Fibroblast of peridontal ligament (primary cell): Measurements from ENCODE around the gene STOML3.
"Not testable (repeated sequence)": the region's sequence is repeated elsewhere in the genome, so short reads cannot be mapped to it uniquely, and the experiment has no call there.

Source experiments
- DNase-seq: peaks from one replicate; pipeline ENCODE4 v3.0.0-alpha.2; 2010; ENCODE audit errors: extremely low read depth

STOML3 gene, protein sequence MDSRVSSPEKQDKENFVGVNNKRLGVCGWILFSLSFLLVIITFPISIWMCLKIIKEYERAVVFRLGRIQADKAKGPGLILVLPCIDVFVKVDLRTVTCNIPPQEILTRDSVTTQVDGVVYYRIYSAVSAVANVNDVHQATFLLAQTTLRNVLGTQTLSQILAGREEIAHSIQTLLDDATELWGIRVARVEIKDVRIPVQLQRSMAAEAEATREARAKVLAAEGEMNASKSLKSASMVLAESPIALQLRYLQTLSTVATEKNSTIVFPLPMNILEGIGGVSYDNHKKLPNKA

DNA sequence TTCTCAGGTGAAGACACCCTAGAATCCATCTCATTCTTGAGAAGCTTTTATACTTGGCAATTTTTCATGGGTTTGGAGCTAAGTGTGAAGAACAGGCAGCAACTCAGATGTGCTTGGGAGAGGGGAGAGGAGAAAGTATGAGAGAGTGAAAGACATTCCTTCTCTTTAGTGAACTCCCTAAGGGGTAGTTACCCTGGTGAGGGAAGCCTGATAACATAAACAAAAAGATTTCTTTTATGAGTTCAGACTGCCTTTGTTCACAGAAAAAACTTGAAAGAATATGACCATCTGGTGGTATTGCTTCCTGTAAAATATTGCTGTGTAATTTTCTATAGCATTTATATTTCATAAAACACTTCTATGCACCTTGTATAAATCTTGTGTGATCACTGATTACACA lies at the start of gene STOML3:
Gene STOML3, minus strand, starts transcription at position 139 of the 400 bp plus-strand sequence. Its CDS starts 110 bp downstream, at position 29.
- DNase-seq, result peak; percentile 5

DNA sequence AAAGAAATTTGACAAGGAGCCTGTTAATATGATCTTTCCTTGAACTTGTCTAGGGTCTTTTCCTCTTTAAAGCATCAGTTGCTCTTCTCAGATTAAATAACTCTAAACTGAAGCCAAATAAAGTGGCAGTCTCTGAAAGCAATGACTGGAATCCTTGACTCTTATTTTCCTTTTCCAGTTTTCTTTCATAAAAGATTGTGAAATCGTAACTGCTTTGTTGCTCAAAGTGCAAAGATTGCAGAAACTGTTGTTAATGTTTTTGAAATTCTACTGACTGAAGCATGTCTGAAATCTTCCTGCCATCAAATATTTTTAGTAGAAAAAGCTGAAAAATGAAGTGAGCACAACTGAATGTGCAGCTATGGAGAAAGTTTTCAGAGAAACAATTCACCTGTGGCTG lies 49.6 kb upstream of the STOML3 start:
- DNase-seq, result peak; percentile 31

DNA sequence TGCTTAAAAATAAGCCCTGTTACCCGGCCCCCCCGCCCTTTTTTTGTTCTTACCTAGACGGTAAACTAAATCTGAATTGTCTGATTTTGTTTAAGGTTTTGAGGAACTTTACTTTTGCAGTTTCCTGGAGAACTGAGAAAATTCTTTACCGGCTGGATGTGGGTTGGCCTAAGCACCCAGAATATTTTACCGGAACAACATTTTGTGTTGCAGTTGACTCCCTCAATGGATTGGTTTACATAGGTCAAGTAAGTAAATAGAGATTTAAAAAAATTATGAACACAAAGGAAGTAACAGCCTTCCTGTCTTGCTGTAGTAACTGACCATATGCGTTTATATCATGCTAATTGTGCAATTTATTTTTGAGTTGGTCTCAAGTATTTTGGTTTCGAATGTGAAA lies 48.4 kb upstream of the STOML3 start:
- DNase-seq, result peak; percentile 10

DNA sequence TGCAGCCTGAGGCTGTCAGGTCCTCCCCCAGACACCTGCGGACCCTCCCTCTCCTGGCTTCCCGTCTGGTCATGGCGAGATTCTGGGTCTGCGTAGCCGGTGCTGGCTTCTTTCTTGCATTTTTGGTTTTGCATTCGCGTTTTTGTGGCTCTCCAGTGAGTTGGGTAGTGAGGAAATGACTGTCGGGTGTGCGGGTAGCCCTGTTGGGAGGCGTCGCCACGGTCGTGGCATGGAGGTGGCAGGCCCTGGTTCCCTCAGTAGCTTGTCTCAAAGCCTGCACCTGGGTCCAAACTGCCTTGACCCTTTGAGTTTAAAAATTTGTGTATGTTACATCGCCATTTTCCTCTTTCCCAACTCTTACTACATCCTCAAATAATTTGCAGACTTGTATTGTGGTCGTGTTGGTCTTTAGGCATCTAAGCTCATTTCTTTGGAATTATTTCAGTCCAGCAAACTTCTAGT lies 48.0 kb upstream of the STOML3 start:
- DNase-seq, result peak; percentile 27

DNA sequence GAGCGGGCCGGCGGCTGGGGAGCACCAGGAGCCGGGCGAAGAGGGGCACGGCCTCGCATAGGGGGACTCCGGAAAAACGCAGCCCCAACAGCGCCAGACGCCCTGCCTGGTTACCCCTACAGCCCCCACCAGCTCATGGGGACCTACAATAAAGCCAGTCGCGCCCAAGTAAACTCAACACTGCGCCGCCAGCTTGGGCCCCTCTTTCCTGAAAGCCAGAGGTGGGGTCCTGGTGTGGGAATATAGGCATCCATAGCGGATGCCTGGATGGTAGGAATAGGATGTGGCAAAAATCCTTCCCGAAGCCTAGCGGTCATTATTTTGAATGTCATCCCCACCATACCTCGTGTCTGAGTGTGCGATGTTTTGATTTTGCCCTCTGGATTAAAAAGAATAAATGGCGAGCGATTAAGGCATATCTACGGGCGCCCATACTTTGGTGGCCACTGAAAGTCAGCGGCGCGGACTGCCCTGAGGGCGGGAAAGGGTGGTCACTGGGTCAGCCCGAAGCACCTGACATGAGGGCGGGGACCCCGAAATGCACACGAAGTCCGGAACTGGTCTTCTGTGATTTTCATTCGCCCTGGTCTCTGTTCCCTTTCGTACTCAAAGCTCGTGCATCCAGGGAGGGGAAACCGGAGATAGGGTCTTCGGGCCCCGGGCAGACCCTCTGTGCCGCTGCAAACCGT lies 47.4 kb upstream of the STOML3 start, which contains the start of the genes NHLRC3 and PROSER1:
Gene NHLRC3, plus strand, starts transcription at position 577 of the 689 bp plus-strand sequence. CDS start 184 bp downstream, outside the sequence.
Gene PROSER1, minus strand, starts transcription at position 210 of the 689 bp plus-strand sequence. CDS start 847 bp downstream, outside the sequence.
- DNase-seq, result peak; percentile 94

DNA sequence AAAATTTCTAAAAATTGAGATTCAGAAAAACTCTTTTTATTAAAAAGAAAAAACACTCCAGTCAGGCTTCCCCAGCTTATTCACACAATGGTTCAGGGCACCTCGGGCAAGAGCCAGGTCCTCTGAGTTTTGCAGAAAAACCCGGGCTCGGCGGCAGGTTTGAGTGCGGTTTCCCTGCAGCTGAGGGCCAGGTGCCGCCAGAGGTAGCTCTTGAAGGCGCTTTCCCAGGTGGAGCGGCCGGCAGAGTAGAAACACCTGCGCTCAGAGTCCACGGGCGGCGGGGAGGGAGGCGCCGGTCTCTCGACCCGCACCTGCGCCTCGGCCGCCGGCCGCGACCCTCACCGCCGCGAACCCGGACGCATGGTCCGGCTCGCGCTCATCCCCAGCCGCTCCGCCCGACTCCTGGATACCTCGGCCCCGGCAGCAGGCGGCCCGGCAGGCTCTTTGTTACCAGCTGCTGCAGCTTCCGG lies 46.8 kb upstream of the STOML3 start:
- DNase-seq, result no peak

DNA sequence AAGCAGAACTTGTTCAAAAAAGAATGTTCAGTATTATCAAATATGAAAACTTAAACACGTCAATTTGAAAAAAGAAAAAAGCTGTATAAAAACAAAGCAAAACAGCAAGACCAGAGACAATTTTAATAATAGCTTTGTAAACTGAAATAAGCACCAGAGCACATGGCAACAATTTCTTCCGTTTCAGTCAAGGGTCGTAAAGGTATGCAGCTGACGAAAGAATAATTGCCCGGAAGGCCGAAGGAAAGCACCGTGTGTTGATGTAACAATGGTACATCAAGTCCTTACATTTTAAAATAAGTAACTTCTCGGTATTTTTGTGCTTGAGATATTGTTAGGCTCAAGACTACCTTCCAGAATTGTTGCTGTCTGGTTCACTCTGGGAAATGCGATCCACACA lies 45.6 kb upstream of the STOML3 start:
- DNase-seq, result peak; percentile 6

DNA sequence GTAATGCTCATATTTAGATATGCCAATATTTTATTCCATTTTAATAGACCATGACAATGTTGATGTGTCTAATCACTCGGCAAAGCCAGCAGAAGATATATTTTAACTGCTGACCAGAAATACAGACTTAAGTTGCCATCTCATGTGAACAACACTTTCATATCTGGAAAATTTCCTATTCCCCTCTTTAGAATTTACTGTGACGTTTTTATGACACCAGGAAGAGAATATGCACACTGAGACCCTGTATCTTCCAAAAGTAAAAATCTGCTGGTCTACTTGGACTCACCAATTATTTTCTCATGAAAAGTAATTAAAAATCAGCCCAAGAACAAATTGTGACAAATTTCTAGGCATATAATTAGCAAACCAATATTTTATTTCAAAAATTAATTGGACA lies 45.2 kb upstream of the STOML3 start:
- DNase-seq, result no peak

DNA sequence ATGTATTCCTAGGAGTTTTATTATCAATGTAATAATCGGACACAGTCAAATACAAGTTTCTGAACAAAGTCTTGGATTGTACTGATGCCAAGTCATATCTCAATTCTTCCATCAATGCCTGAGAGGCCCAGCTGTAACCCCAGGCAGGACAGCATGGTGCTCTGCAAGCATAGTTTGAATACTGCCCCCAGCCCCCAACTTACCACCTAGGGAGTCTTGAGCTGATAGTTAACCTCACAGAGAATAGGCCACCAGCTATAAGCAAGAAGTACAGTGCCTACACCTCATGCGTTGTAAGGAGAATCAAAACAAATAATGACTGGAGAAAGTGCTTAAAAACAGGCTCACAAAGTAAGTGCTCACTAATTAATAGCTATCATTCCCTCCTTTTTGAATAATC lies 44.6 kb upstream of the STOML3 start:
- no peak for DNase-seq

DNA sequence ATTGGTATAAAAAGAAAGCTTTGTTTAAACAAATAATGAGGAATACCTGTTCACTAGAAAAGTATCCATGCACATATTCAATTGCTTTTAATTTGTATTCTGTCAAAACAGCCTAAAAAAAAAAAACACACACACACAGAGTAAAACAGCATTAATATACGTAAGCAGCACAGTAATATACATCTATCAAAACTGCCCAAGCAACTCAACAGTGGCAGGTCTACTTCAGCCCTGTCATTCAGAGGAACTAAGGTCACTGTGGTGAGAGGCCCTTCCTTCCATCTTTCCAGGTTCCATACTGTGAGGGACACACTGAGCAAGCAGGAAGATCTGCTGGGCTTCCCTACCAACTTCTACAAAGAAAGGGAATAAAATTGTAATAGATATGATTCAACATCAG lies 43.5 kb upstream of the STOML3 start:
- no peak for DNase-seq

DNA sequence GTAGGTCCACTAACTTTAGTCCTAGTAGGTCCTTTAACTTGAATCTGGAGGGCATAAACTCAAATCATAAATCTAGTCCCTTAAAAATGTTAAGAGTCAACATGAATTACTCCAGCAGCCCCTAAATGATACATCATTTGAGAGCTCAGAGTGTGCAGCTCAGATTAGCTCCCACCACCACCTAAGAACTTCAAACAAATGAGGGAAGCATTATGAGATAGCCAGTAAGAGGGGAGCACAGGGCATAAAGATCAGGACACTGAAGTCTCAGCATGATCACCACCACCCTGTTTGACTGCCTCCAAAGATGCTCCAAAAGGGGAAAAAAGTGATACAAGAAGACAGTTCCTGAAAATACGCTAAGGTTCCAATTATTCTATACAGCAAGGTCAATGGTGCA lies 41.5 kb upstream of the STOML3 start:
- DNase-seq, result no peak

DNA sequence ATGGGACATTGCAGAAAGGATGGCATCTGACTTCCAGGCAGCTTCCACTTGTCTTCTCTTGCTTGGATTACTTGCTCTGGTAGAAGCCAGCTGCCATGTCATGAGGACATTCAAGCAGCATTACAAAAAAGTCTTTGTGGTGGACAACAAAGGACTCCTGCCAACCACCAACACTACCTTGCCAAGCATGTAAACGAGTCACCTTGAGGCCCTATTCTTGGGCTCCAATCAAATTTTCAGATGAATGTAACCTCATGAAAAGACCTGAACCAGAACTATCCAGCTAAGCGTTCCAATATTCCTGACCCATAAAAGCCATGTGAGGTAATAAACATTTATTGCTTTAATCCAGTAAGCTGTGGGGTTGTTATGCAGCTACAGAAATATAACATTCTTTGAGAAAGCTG lies 34.8 kb upstream of the STOML3 start:
- DNase-seq, result no peak

DNA sequence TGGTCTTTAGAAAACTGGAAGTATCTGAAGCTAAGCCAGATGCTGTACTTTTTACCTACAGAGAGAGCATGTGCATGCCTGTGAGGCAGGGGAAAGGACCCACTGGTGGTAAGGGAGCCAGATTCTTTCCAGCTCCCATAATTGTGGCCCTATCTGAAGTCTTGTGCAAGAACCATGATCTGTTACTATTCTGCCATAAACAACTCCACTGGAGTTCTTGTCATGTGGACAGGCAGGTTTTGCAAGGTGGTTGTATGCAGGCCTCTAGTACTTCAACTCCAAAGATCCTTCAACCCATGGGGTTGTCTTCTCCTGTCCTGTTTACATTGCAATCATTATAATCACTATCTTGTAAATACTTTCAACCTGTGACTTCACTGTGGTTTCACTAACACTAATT lies 33.1 kb upstream of the STOML3 start:
- DNase-seq, result peak; percentile 11

DNA sequence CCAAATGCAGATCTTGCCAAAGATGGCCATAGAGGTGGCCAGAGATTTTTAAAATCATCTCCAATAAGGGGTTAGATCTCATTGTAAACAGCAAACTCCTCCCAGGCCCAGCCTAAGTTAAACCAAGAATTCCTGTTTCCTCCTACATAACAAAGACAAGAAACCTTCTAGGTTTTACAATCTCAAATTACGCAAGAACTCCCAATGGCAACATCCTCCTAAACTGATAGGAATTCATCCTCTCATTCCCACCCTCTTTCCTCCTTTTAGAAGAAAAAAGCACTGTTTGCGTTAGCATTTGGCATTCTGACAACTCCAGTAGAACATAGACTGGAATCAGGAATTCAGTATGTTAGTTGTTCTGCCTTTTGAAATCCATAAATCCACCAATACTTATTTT lies 32.7 kb upstream of the STOML3 start:
- peak; percentile 47 for DNase-seq

DNA sequence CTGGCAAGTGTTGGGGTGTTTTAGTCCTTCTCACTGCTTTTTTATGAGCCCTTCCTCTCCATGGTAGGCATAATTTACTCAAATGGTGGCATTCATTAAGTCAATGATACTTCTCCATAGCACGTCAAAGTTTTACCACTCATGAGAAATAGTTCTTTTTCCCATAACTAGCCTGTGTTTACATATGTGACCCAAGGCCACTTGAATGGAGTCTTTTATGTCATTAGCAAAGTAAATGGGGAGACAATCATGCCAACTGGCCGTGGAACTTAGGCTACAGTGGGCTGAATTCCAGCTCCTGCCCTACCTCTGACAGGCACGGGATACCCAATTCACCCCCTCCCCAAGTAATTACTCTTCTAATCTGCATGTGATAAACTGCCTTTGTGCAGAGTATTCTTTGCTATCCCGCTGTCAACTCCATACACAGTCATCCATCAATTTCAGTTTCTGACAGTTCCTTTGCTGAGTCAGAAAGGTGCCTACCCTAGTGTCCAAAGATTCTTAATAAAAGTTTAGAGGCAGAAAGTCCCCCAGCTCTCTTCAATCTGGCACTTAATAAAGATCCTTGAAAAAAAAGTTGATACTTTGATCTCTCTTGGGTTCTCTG lies 30.3 kb upstream of the STOML3 start:
- no peak for DNase-seq

DNA sequence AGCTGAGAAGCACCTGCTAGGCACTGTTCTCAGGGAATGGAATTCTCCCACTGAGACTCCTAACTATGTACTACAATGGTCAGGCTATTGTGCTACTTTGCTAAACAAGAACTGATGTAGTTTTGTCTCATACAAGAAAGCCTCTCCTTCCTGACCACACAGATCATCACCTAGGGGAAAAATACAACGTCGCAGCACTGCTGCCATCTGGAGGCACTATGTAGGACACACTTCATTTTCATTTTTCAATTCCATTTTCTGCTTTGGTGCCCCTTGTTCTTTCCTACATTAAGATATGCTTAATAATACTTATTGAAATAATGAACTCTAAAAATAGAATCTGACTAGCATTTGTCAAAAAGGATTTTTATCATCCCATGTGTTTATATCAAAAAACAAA lies 26.2 kb upstream of the STOML3 start:
- DNase-seq, result peak; percentile 30

DNA sequence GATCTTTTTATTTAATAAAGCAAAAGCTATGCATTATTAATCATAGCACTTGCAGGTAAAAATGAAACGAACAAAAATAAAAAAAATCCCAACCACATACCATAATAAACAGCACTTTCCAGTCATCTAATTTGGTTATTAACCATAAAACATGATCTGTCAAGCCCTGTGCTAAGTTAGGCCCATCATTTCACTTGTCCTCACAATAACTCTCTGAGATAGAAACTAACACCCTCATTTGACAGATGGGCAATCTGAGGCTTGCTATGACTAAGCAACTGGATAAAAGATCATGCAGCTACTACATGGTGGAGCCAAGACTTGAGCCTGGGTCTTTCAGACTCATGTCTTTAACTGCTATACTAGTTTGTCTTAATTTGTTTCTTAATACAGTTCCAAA lies 25.5 kb upstream of the STOML3 start:
- no peak for DNase-seq

DNA sequence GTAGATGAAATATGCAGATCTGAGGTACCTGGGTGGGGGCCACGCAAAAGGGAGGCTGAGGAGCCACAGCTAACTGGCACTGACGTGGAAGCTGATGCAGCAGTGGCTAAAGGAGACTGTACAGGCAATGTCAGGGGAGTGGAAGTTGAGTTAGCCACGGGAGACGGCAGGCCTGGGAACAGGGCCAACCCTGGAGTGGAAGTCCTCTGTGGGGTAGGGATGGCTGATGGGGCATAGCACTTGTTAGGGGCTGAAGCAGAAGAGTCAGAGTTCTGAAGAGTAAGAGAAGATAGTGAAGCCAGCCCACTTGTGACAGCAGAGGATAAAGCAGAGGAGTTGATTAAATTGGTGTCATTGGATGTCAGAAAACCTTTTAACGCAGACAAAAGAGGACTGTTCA lies 22.8 kb upstream of the STOML3 start:
- DNase-seq, result no peak

DNA sequence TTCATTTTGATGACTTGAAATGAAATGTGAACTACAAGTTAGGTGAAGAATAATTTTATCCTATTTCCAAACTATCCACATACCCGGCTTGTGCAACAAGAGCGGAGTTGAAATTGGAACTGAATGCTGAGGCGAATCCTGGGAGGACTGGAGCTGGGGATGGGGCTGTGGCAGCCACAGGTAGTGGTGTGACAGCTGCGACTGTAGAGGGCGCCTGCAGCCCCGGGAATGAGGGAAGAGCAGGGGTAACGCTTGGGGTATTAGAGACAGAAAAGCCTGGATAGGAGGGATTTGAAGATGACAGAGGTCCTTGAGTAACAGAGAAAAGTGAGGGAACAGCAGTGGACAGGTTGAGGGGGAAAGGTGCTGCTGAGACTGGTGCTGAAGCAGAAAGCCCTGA lies 22.0 kb upstream of the STOML3 start:
- no peak for DNase-seq

DNA sequence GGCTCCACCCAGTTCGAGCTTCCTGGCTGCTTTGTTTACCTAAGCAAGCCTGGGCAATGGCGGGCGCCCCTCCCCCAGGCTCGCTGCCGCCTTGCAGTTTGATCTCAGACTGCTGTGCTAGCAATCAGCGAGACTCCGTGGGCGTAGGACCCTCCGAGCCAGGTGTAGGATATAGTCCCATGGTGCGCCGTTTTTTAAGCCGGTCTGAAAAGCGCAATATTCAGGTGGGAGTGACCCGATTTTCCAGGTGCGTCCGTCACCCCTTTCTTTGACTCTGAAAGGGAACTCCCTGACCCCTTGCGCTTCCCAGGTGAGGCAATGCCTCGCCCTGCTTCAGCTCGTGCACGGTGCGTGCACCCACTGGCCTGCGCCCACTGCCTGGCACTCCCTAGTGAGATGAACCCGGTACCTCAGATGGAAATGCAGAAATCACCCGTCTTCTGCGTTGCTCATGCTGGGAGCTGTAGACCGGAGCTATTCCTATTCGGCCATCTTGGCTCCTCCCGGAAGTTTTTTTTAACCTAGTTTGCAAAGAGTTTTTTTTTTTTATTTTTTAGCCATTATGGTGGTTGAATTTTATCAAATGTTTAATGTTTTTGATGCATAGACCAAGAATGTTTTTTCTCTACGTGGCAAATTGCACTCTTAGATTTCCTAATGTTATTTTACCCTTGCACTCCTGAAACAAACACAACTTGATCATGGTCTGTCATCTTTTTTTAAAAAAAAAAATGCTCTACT lies 15.9 kb upstream of the STOML3 start:
- DNase-seq, result not testable (repeated sequence)

DNA sequence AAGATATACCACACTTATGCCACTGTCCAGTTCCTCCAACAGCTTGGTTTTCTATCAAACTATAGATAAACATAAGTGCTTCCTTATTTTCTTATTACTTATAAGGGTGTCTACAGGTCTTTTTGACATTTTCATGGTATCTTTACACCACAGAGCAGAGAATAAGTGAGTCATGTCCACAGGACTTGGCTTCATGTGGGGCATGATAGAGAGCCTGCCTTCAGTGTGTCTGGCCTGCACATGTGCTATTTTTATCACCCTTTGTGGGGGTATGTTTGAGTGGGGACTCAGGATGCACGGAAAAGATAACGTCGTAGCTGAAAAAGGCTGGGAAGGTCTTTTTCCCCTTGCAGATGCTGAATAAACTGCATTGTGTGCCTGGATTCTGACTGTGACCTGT lies 8.1 kb upstream of the STOML3 start:
- DNase-seq, result no peak

DNA sequence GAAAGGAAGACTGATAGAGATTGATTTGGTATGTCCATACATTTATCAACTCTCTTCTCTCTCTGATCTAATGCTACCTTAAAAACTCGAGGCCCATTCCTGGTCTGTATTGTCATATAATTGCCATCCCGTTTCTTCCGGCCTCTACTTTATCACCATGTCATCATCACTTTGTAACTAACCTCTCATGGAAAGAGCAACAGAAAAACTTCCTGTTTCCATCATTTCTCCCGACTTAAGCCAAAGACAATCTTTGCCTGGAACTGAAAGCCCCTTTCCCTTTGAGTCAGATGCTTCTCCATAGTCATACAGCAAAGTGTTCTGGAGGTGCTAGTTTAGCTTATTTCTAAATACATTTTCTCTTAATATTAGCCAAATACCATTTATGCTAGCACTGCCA lies 2.8 kb upstream of the STOML3 start:
- DNase-seq, result no peak
